Tongue (tissue), 2 donors: Measurements from ENCODE around the gene CD14. TPM values are rescaled to one million over a fixed set of nuclear protein-coding genes. Genes with fewer than 3 reads are reported as not detected.
A peak's percentile ranks its signal among the peaks of the same experiment; 100 is the strongest.
"Not testable (repeated sequence)": the region's sequence is repeated elsewhere in the genome, so short reads cannot be mapped to it uniquely, and the experiment has no call there.

ENCODE experiments used
- DNase-seq: peaks from one replicate; pipeline ENCODE4 v3.0.0-alpha.2; 2015
- total RNA-seq: library from RNA; depleted of rRNA; stranded (reverse); fragments of >200 nt; gene quantifications from one replicate; pipeline ENCODE4 v1.2.3, GENCODE V29; 2014

Gene CD14
- total RNA-seq, 1 donor from 2014 or later: 15.7 TPM

DNA sequence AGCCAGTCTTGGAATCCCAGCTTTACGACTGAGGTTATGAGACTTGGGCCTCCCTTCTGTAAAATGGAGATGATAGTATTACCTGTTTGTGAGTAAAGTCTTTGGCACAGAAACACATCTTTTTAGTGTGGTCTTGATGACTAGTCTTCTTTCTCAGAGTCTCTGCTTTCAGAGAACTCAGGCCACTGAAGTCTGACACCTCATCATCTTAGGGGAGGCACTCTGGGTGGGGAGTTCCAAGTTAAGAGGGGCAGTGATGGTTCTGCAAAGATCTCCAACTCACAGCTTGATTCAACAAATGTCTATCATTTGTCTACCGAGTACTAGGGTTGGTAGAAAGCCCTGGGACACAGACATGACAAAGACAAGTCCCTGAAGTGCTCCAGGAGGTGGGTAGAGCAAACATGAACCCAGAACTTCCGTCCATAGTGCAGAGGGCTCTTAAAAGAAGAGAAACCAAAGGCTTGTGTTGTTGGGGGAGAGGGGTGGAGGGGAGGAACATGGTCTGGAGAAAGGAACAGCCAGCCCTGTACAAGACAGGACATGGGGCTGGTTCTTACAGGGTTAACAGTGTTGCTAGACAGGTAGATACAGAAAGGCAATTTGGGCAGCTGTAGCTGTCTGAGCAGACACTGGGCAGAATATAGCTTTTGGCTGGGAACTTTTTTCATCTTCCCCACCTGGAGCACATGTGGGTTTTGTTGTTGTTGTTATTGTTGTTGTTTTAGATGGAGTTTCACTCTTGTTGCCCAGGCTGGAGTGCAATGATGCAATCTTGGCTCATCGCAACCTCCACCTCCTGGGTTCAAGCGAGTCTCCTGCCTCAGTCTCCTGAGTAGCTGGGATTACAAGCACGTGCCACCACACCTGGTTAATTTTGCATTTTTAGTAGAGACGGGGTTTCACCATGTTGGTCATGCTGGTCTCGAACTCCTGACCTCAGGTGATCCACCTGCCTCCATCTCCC, 2.6 kb upstream of the CD14 start:
- no peak for DNase-seq

DNA sequence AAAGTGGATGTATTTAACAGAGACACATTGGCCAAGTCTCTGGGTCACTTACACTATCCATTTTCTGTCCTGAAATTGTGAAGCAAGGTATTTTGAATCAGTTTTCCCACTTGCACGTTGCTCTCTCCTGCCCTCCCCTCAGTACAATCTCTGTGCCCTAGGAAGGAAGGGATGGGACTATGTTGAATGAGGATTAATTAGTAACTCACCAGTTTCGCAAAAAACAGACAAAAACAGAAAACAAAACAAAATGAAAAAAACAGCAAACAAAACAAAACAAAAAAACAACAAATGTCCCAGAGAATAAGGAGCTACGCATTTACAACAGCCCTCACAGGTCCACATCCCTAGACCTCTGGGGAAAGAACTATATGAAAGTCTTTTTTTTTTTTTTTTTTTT, 1.1 kb upstream of the CD14 start:
- no peak for DNase-seq

DNA sequence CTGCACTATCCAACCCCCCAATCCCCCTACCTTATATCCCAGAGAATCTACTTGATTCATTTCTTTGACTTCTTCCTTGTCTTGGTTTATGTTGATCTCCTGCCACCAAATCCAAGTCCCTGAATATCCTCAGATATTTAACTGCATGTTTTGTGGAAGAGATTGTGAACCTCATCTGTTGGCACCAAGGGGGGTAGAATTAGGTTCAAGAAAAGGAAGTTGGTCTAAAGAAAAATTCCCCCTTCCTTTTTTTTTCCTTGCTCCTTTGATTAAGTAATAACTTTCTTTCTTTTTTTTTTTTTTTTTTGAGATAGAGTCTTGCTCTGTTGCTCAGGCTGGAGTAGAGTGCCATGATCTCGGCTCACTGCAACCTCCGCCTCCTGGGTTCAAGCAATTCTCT, 526 bp upstream of the CD14 start:
- DNase-seq: no peak

DNA sequence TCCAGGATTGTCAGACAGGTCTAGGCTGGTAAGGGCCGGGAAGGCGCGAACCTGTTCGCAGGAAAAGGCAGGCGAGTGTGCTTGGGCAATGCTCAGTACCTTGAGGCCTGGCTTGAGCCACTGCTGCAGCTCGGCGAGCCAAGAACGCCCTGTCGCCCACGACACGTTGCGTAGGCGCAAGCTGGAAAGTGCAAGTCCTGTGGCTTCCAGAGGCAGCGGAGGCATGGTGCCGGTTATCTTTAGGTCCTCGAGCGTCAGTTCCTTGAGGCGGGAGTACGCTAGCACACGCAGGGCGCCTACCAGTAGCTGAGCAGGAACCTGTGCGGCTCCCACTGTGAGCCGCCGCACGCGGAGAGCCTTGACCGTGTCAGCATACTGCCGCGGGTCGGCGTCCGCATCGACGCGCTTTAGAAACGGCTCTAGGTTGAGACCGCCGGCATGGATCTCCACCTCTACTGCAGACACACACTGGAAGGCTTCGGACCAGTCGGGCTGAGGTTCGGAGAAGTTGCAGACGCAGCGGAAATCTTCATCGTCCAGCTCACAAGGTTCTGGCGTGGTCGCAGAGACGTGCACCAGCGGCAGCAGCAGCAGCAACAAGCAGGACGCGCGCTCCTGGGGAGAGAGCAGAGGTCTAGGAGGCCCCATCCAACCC, 482 bp downstream of the CD14 start:
- DNase-seq: peak; percentile 29

DNA sequence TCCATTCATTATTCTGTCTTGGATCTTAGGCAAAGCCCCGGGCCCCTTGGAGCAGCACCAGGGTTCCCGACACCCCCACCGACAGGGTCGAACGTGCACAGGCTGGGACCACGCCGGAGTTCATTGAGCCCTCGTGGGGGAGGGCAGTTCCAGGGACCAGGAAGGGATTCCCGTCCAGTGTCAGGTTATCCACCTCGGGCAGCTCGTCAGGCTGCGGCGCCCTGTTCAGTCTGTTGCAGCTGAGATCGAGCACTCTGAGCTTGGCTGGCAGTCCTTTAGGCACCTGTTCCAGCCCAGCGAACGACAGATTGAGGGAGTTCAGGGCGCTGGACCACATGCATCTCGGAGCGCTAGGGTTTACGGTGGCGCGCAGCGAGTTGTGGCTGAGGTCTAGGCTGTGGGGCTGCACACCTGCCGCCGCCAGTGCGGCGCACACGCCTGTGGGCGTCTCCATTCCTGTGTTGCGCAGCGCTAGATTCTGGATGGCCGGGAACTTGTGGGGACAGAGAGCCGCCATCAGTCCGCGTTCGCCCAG, 1.1 kb downstream of the CD14 start:
- DNase-seq: peak; percentile 40

DNA sequence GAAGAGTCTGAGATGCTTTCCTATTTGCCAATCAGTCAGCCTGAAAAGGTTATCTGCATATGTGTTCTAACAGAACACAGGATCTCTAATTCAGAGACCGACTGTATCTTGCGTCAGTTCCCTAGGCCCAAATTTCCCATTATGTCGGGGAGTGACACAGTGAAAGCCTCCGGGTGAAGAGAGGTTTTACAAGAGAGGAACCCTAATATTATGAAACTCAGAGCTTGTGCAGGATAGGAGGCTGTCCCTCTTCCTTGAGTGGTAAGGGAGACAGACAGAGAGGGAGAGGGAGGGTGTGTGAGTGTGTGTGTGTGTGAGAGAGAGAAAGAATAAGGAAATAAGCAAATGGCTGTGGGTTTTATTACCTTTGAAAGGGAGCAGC, 1.9 kb downstream of the CD14 start:
- no peak for DNase-seq

DNA sequence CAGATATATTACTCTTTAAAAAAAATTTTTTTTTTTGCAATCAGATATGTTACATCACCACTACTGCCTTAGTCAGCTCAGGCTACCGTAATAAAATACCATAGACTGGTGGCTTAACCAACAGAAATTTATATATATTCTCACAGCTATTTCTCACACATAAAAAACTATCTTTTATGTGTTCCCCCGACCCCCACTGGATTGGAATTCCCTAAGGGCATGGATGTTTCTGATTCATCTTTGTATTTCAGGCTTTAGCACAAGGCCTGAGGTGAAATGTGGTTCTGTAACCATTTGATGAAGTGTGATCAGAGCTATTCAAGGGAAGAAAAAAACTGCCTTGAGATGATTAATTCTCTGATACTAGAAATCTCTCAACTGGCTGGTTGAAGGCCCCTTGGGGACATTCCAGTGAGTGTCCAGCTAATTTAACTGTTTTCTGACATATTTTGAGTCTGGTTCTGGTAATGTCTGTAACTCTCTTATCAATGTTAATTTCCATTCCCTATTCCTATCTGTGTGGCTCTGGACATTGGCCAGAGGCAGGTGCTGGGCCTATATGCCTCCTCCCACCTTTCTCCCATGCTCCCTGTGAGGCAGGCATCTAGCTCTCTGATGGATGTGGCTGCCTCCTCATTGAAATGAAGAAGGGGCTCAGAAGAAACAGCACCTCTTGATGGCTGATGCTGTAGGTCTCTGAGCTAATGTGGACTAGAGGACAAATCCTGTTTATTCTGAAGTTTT, 2.5 kb downstream of the CD14 start:
- no peak for DNase-seq

DNA sequence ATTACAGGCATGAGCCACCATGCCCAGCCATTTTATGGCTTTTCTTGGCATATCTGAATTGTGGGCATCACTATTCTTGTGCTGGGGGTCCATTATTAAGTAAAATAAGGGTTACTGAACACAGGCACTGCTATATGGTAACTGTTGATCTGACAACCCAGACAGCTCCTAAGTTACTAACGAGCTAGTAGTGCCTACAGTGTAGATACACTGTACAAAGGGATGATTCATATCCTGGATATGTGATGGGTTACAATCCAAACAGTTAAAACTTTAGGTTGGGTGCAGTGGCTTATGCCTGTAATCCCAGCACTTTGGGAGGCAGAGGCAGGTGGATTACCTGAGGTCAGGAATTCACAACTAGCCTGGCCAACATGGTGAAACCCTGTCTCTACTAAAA, 4.3 kb downstream of the CD14 start:
- DNase-seq: no peak

DNA sequence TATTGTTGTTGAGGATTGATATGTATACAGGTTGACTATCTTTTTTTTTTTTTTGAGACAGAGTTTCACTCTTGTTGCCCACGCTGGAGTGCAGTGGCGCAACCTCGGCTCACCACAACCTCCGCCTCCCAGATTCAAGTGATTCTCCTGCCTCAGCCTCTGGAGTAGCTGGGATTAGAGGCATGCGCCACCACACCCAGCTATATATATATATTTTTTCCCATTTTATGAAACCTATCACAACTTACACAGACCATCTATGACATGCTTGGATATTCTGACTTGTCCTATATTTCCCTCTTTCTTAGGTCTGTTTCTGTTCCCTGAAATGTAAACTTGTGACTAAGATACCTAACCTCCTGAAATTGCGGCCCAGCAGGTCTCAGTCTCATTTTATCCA, 5.0 kb downstream of the CD14 start:
- DNase-seq: no peak

DNA sequence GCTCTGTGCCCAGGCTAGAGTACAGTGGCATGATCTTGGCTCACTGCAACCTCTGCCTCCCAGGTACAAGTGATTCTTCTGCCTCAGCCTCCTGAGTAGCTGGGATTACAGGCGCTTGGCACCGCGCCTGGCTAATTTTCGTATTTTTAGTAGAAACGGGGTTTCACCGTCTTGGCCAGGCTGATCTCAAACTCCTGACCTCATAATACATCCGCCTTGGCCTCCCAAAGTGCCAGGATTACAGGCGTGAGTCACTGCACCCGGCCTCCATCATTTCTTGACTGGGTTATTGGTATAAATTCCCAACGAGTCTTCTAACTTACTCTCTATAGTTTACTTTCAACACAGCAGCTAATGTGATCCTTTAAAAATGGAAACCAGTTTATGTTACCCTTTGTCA, 8.1 kb downstream of the CD14 start:
- DNase-seq: not testable (repeated sequence)

DNA sequence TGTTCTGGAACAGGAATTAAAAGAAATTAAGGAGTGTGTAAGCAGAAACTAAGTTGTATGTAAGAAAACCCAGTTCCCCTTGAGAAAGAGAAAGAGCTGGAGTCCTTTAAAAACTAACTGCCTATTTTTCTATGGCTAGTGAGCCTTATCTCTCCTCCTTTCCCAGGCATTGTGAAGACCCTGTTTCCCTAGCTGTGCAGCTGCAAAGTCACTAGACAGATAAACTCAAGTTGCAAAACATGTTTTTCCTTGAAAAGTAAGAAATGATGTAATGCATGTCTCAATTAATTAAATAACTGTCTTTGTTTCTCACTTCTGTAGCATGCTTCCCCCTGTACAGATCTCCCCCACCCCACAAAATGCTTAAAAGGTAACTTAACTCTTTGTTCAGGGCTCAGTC, 9.9 kb downstream of the CD14 start:
- not testable (repeated sequence) for DNase-seq

DNA sequence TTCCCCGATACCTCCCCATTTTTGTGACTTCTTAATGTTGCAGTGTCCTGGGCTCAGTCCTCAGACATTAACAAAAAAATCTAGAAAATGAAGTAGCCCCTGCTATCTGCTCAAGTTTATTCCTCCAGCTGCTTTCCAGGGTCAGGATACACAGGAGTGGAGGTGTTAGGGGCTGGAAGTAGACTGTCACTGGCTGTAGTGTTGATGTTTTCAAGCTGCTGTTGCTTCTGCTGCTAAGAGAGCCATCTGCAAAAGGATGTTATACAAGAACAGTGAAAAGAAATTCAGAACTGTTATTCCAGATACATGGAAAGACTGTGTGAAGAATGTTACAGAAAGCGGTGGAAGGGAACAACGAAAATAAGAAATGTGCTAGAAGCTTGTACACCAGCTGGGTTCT, 10.7 kb downstream of the CD14 start:
- DNase-seq: no peak

DNA sequence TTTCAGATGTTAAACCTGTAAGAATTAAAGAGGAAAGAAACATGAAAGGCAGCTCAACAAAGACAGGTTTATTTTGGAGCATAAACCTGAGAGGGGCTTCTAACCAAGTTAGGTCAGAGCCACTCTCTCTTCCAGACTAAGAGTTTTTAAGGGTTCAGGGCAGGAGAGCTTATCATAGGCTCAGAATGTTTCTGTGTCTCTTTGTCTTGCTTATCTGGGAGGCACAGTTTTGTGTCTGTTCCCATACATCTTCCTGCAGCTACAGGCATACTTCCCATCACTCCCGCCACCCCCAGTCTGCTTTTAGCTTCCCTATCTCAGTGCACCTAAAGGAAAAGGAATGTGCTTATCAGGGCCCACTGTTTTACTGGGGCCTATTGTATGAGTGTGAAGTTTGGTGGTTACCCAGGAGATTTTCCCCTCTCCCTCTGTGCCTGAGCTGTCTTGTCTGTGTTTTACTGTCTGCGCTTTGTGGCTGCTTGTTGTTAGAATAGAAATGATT, 21.9 kb downstream of the CD14 start:
- DNase-seq: no peak

DNA sequence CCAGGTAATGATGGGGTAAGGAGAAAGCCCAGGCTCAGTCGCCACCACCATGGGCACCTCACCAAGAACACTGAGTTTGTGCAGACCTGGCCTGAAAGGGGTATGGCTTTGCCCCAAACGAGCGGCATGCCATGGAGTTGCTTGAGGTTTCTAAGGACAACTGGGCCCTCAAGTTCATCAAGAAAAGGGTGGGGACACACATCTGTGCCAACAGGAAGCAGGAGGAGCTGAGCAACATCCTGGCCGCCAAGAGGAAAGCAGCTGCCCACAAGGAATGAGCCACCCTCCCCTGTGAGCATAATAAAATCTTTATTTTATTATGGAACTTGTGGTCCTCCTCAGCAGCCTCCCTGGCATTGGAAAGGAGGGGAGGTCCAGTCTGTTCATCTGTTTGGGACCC, 23.8 kb downstream of the CD14 start:
- DNase-seq: no peak

DNA sequence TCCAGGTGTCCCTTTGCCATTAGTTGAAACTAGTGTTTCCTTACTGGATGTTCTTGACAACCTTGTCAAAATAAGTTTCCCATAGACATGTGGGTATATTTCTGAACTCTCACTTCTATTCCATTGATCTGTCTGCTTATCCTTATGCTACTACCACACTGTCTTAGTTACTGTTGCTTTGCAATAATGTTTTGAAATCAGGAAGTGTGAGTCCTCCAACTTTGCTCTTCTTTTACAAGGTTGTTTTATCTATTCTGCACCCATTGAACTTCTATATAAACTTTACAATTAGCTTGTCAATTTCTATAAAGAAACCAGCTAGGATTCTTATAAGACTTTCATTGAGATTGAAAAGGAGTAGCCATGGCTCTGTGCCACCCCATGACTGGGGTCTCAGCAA, 24.3 kb downstream of the CD14 start:
- DNase-seq: no peak

DNA sequence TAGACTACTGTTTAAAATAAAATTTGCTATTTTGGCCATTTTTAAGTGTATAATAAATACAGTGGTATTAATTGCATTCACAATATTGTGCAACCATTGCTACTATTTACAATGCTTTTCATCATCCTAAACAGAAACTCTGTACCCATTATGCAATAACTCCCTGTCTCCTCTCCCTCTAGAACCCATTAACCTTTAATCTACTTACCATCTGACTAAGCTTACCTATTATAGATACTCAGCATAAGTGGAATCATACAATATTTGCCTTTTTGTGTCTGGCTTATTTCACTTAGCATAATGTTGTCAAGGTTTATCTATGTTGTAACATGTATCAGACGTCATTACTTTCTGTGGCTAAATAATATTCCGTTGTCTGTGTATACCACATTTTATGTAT, 25.9 kb downstream of the CD14 start:
- no peak for DNase-seq

DNA sequence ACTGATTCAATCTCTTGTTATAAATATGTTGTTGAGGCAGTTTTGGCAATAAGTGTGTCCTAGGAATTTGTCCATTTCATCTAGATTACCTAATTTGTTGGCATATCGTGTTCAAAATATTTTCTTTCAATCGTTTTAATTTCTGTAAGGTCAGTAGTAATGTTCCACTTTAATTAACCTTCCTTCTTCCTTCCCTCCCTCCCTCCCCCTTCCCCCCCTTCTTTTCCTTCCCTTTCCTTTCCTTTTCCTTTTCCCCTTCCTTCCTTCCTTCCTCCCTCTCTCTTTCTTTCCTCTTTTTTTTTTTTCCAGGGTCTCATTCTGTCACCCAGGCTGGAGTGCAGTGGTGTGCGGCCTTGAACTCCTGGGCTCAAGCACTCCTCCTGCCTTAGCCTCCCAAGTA, 27.1 kb downstream of the CD14 start:
- DNase-seq: no peak

DNA sequence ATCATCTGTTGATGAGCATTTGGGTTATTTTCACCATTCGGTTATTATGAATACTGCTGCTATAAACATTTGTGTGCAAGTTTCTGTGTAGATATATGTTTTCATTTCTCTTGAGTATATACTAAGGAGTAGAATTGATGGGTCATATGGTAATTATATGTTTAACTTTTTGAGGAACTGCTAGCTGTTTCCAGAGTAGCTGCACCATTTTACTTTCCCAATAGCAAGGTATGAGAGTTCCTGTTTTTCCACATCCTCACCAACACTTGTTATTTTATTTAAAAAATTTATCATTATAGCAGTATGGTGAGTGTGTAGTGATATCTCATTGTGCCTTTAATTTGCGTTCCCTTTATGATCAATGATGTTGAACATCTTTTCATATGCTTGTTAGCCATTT, 29.2 kb downstream of the CD14 start:
- DNase-seq: no peak

DNA sequence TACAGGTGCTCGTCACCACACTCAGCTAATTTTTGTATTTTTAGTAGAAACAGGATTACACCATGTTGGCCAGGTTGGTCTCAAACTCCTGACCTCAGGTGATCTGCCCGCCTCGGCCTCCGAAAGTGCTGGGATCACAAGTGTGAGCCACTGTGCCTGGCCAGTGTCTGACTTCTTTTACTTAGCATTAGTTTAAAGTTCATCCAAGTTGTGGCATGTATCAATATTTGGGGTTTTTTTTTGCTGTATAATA, 29.6 kb downstream of the CD14 start:
- DNase-seq: not testable (repeated sequence)

DNA sequence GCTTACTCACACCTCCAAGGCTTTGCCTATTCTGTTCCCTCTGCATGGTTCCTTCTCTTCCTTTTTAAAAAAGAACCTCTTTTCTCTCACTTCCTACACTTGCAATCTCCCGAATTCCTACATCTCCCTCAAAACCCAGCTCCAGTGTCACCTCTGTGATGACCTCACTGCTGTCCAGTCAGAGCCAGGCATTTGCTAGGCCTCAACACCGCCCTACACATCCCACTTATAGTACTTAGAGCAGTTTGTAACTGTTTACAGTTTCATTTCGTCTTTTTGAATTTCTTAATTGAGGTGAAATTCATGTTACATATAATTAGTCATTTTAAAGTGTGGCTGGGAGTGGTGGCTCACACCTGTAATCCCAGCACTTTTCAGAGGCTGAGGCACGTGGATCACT, 30.8 kb downstream of the CD14 start:
- no peak for DNase-seq

DNA sequence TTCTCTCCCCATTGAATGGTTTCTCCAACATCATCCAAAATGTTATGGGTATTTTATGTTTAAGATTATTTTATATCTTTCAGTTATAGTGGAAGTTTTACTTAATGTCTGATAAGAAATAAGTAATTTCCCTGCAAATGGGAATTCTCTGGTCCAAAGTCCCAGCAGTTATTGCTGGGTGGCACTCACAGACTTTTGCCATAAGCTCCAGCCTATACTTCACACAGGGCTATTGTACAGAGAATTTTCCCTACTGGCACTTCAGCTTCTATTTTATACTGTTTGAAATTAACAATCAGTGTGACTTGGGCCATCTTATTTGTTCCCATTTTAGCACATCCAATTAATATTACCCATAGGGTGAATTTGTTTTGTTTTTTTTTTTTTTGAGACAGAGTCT, 32.9 kb downstream of the CD14 start:
- DNase-seq: no peak

DNA sequence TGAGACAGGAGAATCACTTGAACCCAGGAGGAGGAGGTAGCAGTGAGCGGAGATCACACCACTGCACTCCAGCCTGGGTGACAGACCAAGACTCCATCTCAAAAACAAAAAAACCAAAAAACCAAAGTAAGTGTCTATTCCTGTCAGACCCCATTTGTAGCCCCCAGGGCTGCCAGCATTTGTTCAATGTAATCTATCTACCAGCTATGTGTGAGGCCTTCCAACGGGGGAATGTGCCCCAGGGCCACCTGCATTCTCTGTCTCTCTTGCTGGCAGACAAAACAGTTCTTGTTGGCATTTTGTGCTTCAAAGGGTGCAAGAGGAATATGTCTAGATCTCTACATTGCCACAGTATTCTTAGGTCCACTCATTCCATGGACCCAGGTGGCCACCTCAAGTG, 34.1 kb downstream of the CD14 start:
- no peak for DNase-seq

DNA sequence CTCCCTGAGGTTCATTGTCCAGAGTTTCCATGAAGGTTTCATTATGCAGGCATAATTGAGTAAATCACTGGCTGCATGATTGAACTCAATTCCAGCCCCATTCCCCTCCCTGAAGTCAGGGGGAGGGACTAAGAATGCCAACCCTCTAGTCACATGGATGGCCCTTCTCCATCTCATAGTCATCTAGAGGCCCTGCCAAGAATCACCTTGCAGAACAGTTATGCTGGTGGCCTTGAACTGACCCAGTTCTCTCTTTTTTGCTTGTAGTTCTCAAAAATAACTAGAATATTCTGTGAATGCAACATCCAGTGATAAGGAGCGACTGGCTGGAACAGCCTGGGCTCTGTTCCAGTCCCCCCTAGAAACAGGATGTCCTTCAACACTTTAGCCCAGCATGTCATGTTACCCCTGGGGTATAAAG, 36.6 kb downstream of the CD14 start:
- no peak for DNase-seq
